HCT116 (cell line): ENCODE measurements around the gene EIF4E. TPM values are rescaled to one million over a fixed set of nuclear protein-coding genes. Genes with fewer than 3 reads are reported as not detected.
A peak's percentile ranks its signal among the peaks of the same experiment; 100 is the strongest.

ENCODE experiments used
- ATAC-seq: fragments of 200-7000 bp; cut with Tn5 transposase; 2 replicates; pipeline ENCODE4 v1.9.1; 2020; ENCODE audit warnings: mild to moderate bottlenecking, moderate library complexity
- Bru-seq: library from RNA; stranded (reverse); fragments of 400-500 nt; gene quantifications from one replicate; lab custom pipeline; 2021; lab: Mats Ljungman, UMichigan
- BruChase-seq, 2 experiments: library from RNA; stranded (reverse); fragments of 400-500 nt; gene quantifications; one replicate each; lab custom pipeline; 2021; lab: Mats Ljungman, UMichigan
- BruUV-seq: library from RNA; stranded (reverse); fragments of 400-500 nt; replicated peaks from 2 replicates; lab custom pipeline; 2021; lab: Mats Ljungman, UMichigan
- CTCF ChIA-PET: fragments of 300-600 bp; sonication (Branson Sonifier 250); formaldehyde crosslinking; loops from one replicate; lab custom pipeline; 2021; ENCODE audit warnings: antibody characterized with exemption; lab: Charles Lee
- POLR2A ChIA-PET: fragments of 300-600, 350-600 bp; sonication (Branson Sonifier 250); formaldehyde crosslinking; loops from one replicate; lab custom pipeline; 2021; ENCODE audit warnings: antibody characterized with exemption; lab: Charles Lee
- RAD21 ChIA-PET, 2 experiments: fragments of 300-600 bp; sonication (Branson Sonifier 250); formaldehyde crosslinking; loops; one replicate each; lab custom pipeline; 2023; ENCODE audit warnings: low total read pairs in 2 of 2; ENCODE audit not compliant: uncharacterized antibody in 2 of 2, unreplicated experiment in 2 of 2, low non-redundant PET in 1 of 2; lab: Charles Lee
- DNase-seq: peaks from one replicate; pipeline ENCODE4 v3.0.0-alpha.2; 2010; ENCODE audit warnings: low read depth, low spot score
- H2AFZ ChIP-seq: fragments of 200-600 bp; shearing (Covaris generic), sonication (generic); 2 replicates; pipeline ENCODE4 v1.6.1; 2017; ENCODE audit warnings: low read depth, mixed run types, mixed read lengths, antibody characterized with exemption, low read length; ENCODE audit not compliant: poor library complexity, severe bottlenecking
- H3K27ac ChIP-seq: 2 replicates; pipeline ENCODE4 v1.5.1; 2012; ENCODE audit warnings: low read depth, low read length
- H3K27me3 ChIP-seq: fragments of 200-600 bp; sonication (generic); 2 replicates; pipeline ENCODE4 v1.6.1; 2016; ENCODE audit warnings: mixed run types, low read length, mixed read lengths; ENCODE audit not compliant: insufficient read depth
- H3K36me3 ChIP-seq, 2 experiments: fragments of 200-500 bp in 1 of 2; fragments of 200-600 bp in 1 of 2; sonication (Bioruptor generic) in 1 of 2; sonication (generic) in 1 of 2; 2 replicates each; pipeline versions ENCODE4 v1.5.1 to v1.6.1; 2014 to 2016; ENCODE audit warnings: low read length in 2 of 2, inconsistent platforms in 1 of 2, mixed read lengths in 1 of 2, mixed run types in 1 of 2; ENCODE audit not compliant: insufficient read depth in 2 of 2, control insufficient read depth in 1 of 2
- H3K4me1 ChIP-seq, 2 experiments: fragments of 200-600 bp in 1 of 2; sonication (generic) in 1 of 2; 2 replicates each; pipeline versions ENCODE4 v1.5.1 to v1.6.1; 2012 to 2017; ENCODE audit warnings: low read length in 2 of 2, inconsistent platforms in 1 of 2, mild to moderate bottlenecking in 1 of 2, mixed read lengths in 1 of 2, mixed run types in 1 of 2, moderate library complexity in 1 of 2; ENCODE audit not compliant: insufficient read depth in 2 of 2, control insufficient read depth in 1 of 2
- H3K4me2 ChIP-seq: fragments of 200-600 bp; sonication (generic); 2 replicates; pipeline ENCODE4 v1.6.1; 2017; ENCODE audit warnings: mixed run types, low read length, mixed read lengths
- H3K4me3 ChIP-seq, 2 experiments: fragments of 200-600 bp in 1 of 2; sonication (generic) in 1 of 2; replicated peaks in 1 of 2; 2 replicates each; pipeline ENCODE4 v1.5.1; 2011 to 2016; ENCODE audit warnings: low read length in 2 of 2, control low read depth in 1 of 2, low read depth in 1 of 2, mild to moderate bottlenecking in 1 of 2, mixed read lengths in 1 of 2, mixed run types in 1 of 2
- H3K79me2 ChIP-seq: fragments of 200-600 bp; sonication (generic); 2 replicates; pipeline ENCODE4 v1.6.1; 2017; ENCODE audit warnings: mild to moderate bottlenecking, mixed run types, low read length, moderate library complexity, mixed read lengths; ENCODE audit not compliant: insufficient read depth
- H3K9ac ChIP-seq: fragments of 200-600 bp; sonication (generic); 2 replicates; pipeline ENCODE4 v1.6.1; 2016; ENCODE audit warnings: low read length, mixed read lengths
- H3K9me2 ChIP-seq: fragments of 200-600 bp; sonication (generic), shearing (Covaris generic); 2 replicates; pipeline ENCODE4 v1.6.1; 2017; ENCODE audit warnings: mixed run types, mild to moderate bottlenecking, moderate library complexity; ENCODE audit not compliant: insufficient read depth
- H3K9me3 ChIP-seq, 2 experiments: fragments of 200-500 bp in 1 of 2; fragments of 200-600 bp in 1 of 2; sonication (Bioruptor generic) in 1 of 2; sonication (generic) in 1 of 2; 2 replicates each; pipeline ENCODE4 v1.6.1; 2014 to 2017; ENCODE audit warnings: low read length in 2 of 2, mixed read lengths in 2 of 2, inconsistent platforms in 1 of 2, low read depth in 1 of 2, mild to moderate bottlenecking in 1 of 2, mixed run types in 1 of 2, moderate library complexity in 1 of 2; ENCODE audit not compliant: control insufficient read depth in 1 of 2, insufficient read depth in 1 of 2
- H4K20me1 ChIP-seq: fragments of 200-600 bp; sonication (generic), shearing (Covaris generic); 2 replicates; pipeline ENCODE4 v1.6.1; 2017; ENCODE audit warnings: mixed run types, mild to moderate bottlenecking, moderate library complexity; ENCODE audit not compliant: insufficient read depth
- CBX3 ChIP-seq: IDR thresholded peaks from 2 replicates; pipeline ENCODE4 v1.6.1; 2012; ENCODE audit warnings: low read depth
- CEBPB ChIP-seq: IDR thresholded peaks from 2 replicates; pipeline ENCODE4 v1.6.1; 2012; ENCODE audit warnings: low read depth
- ELF1 ChIP-seq: IDR thresholded peaks from 2 replicates; pipeline ENCODE4 v1.6.1; 2012; ENCODE audit warnings: low read depth, borderline replicate concordance
- EZH2 ChIP-seq: fragments of 200-600 bp; sonication (generic); IDR thresholded peaks from 2 replicates; pipeline ENCODE4 v1.6.1; 2017; ENCODE audit warnings: antibody characterized with exemption, mixed run types
- EZH2phosphoT487 ChIP-seq: fragments of 200-600 bp; IDR thresholded peaks from 2 replicates; pipeline ENCODE4 v1.6.1; 2018; ENCODE audit warnings: antibody characterized with exemption, borderline replicate concordance
- FOSL1 ChIP-seq: IDR thresholded peaks from 2 replicates; pipeline ENCODE4 v1.6.1; 2012; ENCODE audit warnings: low read depth
- JUND ChIP-seq: IDR thresholded peaks from 2 replicates; pipeline ENCODE4 v1.6.1; 2012
- MAX ChIP-seq: IDR thresholded peaks from 2 replicates; pipeline ENCODE4 v1.6.1; 2012
- POLR2A ChIP-seq: IDR thresholded peaks from 2 replicates; pipeline ENCODE4 v1.7.0; 2011; ENCODE audit warnings: borderline replicate concordance; ENCODE audit not compliant: insufficient read depth, insufficient read length; ENCODE audit errors: extremely low read depth
- RAD21 ChIP-seq: IDR thresholded peaks from 2 replicates; pipeline ENCODE4 v1.6.1; 2012; ENCODE audit warnings: low read depth, mild to moderate bottlenecking
- SIN3A ChIP-seq: IDR thresholded peaks from 2 replicates; pipeline ENCODE4 v1.6.1; 2012; ENCODE audit warnings: low read depth
- SRF ChIP-seq: IDR thresholded peaks from 2 replicates; pipeline ENCODE4 v1.6.1; 2012; ENCODE audit warnings: low read depth
- TCF7L2 ChIP-seq: IDR thresholded peaks from 2 replicates; pipeline ENCODE4 v1.7.0; 2011; ENCODE audit warnings: borderline replicate concordance, inconsistent platforms; ENCODE audit not compliant: insufficient read depth, insufficient read length; ENCODE audit errors: extremely low read depth
- YY1 ChIP-seq: IDR thresholded peaks from 2 replicates; pipeline ENCODE4 v1.6.1; 2011; ENCODE audit warnings: low read length, low read depth, moderate library complexity, mild to moderate bottlenecking; ENCODE audit not compliant: insufficient replicate concordance; ENCODE audit errors: extremely low read depth
- ZFX ChIP-seq: fragments of 450-650 bp; IDR thresholded peaks from 2 replicates; pipeline ENCODE4 v1.6.1; 2017
- ZNF274 ChIP-seq: fragments of 200-500 bp; sonication (Bioruptor generic); IDR thresholded peaks from 2 replicates; pipeline ENCODE4 v1.6.1; 2014; ENCODE audit warnings: mild to moderate bottlenecking, low read depth, low read length, inconsistent platforms
- intact Hi-C: fragments of 100-400 bp; cut with micrococcal nuclease; formaldehyde crosslinking; loops from 2 replicates; pipeline ENCODE4 v1.10.0; 2022
- long read RNA-seq: library from polyadenylated mRNA; unstranded; transcript quantifications from one replicate; pipeline ENCODE4 v2.0.0, GENCODE V29; 2021; ENCODE audit not compliant: unreplicated experiment
- polyA plus RNA-seq: library from polyadenylated mRNA; unstranded; fragments of >200 nt; gene quantifications from 2 replicates; pipeline ENCODE4 v1.2.1, GENCODE V29; 2012; ENCODE audit warnings: missing spikeins
- total RNA-seq: library from RNA; stranded (reverse); gene quantifications from one replicate; pipeline ENCODE4 v1.2.1, GENCODE V29; 2021; ENCODE audit not compliant: unreplicated experiment
- TF ChIP-seq, protein P1 (sequence below): IDR thresholded peaks from 2 replicates; pipeline ENCODE4 v1.6.1; 2012
- TF ChIP-seq, protein P2 (sequence below): IDR thresholded peaks from 2 replicates; pipeline ENCODE4 v1.6.1; 2012; ENCODE audit warnings: low read depth
- TF ChIP-seq, protein P3 (sequence below): IDR thresholded peaks from 2 replicates; pipeline ENCODE4 v1.6.1; 2011; ENCODE audit warnings: mild to moderate bottlenecking, low read length, moderate library complexity; ENCODE audit not compliant: insufficient replicate concordance; ENCODE audit errors: extremely low read depth

The EIF4E gene
- 148 TPM for total RNA-seq
- polyA plus RNA-seq: 77.3 and 92.8 TPM in 2 replicates
- percentile 94 among the genes with signal in this experiment for Bru-seq, nascent RNA
- percentile 92 among the genes with signal in this experiment for BruChase-seq, experiment 1, labeled RNA remaining after a 6-hour chase
- BruChase-seq, experiment 2, labeled RNA remaining after a 2-hour chase: percentile 91 among the genes with signal in this experiment
- long read RNA-seq, full-length matches to known transcripts: 112 of 135 reads
- long read RNA-seq, partial matches to known transcripts: 7 of 135 reads
- long read RNA-seq, other reads (novel, unspliced or antisense): 16 of 135 reads

- Histone ChIP-seq H3K4me1 (peaks cover 14 to 29% of the 10 kb centered on the region in 2 experiments), H2AFZ (peak within 1 kb of the TSS; percentile 95), H3K9ac (peak within 1 kb of the TSS; percentile 98), H3K27ac (peak within 1 kb of the TSS; percentile 95), H3K4me2 (peak within 1 kb of the TSS; percentile 97), H3K9me3 (no peaks in the 10 kb centered on the region), H3K4me3 (peak within 1 kb of the TSS; percentile 90 to 93), H3K9me2 (no peaks in the 10 kb centered on the region), H3K36me3 (peaks cover 7 to 8% of the 10 kb centered on the region in 2 experiments; a peak in 3 of 4 replicates), H3K27me3 (no peaks in the 10 kb centered on the region), H4K20me1 (peaks cover 14% of the 10 kb centered on the region; the same call in 1 of the 2 replicates), H3K79me2 (peaks cover 51% of the 10 kb centered on the region)
- intact Hi-C loops: loop anchor here (1.0 to 10.0 kb wide), 4 partner anchors 67 to 668 kb away; partner anchors contain the start of genes METAP1, RAP1GDS1 and TSPAN5
- peak; percentile 99 for DNase-seq
- CTCF ChIA-PET: interaction anchor here (0.8 to 1.2 kb wide), 4 partner anchors 14 to 127 kb away, joined by 3 to 4 read pairs (median 4); partner anchors contain the start of gene METAP1
- POLR2A ChIA-PET: interaction anchor here (0.7 to 3.1 kb wide), 7 partner anchors 10 to 1718 kb away, joined by 3 to 13 read pairs (median 3); partner anchors contain the start of gene METAP1
- RAD21 ChIA-PET: interaction anchor here in 1 of 2 experiments (0.7 kb wide), 1 partner anchor 520 kb away, joined by 4 read pairs; no protein-coding TSS in a partner anchor
- no TSS peak for BruUV-seq
- ATAC-seq: peak; percentile 73
- TF ChIP-seq ELF1 (no peak), JUND (no peak), POLR2A (peak; percentile 32), FOSL1 (no peak), SRF (no peak), SIN3A (peak; percentile 78; the same call in 1 of the 2 replicates), ZNF274 (no peak), CEBPB (no peak), MAX (peak; percentile 78), RAD21 (no peak), TCF7L2 (no peak), CBX3 (peak; percentile 61; the same call in 1 of the 2 replicates), ZFX (peak; percentile 60), YY1 (peak; percentile 94), EZH2 (no peak), EZH2phosphoT487 (no peak)
- TF ChIP-seq, protein P1, sequence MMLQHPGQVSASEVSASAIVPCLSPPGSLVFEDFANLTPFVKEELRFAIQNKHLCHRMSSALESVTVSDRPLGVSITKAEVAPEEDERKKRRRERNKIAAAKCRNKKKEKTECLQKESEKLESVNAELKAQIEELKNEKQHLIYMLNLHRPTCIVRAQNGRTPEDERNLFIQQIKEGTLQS: no peak
- TF ChIP-seq, protein P2, sequence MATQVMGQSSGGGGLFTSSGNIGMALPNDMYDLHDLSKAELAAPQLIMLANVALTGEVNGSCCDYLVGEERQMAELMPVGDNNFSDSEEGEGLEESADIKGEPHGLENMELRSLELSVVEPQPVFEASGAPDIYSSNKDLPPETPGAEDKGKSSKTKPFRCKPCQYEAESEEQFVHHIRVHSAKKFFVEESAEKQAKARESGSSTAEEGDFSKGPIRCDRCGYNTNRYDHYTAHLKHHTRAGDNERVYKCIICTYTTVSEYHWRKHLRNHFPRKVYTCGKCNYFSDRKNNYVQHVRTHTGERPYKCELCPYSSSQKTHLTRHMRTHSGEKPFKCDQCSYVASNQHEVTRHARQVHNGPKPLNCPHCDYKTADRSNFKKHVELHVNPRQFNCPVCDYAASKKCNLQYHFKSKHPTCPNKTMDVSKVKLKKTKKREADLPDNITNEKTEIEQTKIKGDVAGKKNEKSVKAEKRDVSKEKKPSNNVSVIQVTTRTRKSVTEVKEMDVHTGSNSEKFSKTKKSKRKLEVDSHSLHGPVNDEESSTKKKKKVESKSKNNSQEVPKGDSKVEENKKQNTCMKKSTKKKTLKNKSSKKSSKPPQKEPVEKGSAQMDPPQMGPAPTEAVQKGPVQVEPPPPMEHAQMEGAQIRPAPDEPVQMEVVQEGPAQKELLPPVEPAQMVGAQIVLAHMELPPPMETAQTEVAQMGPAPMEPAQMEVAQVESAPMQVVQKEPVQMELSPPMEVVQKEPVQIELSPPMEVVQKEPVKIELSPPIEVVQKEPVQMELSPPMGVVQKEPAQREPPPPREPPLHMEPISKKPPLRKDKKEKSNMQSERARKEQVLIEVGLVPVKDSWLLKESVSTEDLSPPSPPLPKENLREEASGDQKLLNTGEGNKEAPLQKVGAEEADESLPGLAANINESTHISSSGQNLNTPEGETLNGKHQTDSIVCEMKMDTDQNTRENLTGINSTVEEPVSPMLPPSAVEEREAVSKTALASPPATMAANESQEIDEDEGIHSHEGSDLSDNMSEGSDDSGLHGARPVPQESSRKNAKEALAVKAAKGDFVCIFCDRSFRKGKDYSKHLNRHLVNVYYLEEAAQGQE: no peak
- TF ChIP-seq, protein P3, sequence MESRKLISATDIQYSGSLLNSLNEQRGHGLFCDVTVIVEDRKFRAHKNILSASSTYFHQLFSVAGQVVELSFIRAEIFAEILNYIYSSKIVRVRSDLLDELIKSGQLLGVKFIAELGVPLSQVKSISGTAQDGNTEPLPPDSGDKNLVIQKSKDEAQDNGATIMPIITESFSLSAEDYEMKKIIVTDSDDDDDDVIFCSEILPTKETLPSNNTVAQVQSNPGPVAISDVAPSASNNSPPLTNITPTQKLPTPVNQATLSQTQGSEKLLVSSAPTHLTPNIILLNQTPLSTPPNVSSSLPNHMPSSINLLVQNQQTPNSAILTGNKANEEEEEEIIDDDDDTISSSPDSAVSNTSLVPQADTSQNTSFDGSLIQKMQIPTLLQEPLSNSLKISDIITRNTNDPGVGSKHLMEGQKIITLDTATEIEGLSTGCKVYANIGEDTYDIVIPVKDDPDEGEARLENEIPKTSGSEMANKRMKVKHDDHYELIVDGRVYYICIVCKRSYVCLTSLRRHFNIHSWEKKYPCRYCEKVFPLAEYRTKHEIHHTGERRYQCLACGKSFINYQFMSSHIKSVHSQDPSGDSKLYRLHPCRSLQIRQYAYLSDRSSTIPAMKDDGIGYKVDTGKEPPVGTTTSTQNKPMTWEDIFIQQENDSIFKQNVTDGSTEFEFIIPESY: peak; percentile 54
Measured at GRCh38 chr4:98928505-98929340, at the start of gene EIF4E. EIF4E (minus strand) TSS chr4:98929133; CDS start chr4:98929112, 21 bp downstream.
